ENCODE results near the gene ADAMTSL5. TPM values are rescaled to one million over a fixed set of nuclear protein-coding genes. Genes with fewer than 3 reads are reported as not detected.

Gene ADAMTSL5
- total and polyA plus RNA-seq, 9 of the 15 experiments (the other 6 are each of a cell fraction or from before 2014, with no cell fraction given) = 1.0 to 11.6 (median 4.1) TPM

DNA sequence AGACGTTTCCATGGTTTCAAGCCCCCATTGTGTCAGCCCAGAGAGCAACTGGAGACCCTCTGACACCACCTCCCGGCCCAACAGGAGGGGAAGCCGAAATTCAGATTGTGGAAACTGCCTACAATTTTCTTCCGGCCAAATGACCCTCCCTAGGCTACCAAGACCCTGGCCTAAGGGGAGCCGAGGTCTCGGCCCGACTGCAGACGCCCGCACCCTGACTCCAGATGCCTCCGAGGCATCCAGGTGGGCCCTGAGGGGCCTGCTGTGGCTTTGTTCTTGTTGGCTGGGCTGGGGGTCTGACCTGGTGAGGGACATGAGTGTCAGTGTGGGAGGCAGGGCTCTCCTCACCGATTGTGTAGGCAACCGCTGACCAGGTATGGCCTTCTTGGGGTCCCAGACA, 45.7 kb upstream of the ADAMTSL5 start:
- no peaks in the 10 kb centered on the region for H3K27me3 ChIP-seq (ENCODE audit: control insufficient read depth in 2 of 2, insufficient read depth in 2 of 2, low read length in 2 of 2)
- in situ Hi-C loops (cut with MboI) = no loop called here
- BruUV-seq (replicated peaks) = no TSS peak
- WGBS (ENCODE audit: insufficient coverage, low coverage, missing lambda C conversion rate) = 82% methylated on average over 11 of the region's 12 CpGs
- H3K9me1 ChIP-seq (ENCODE audit: control insufficient read depth, insufficient read depth, low read length) = no peaks in the 10 kb centered on the region
- H3K27ac ChIP-seq (ENCODE audit: extremely low read depth, low read depth, low read length) = no peak overlapping the region
- POLR2A ChIA-PET = no interaction called here
- H3K4me2 ChIP-seq (ENCODE audit: insufficient read depth, low read length) = no peak overlapping the region
- CTCF ChIA-PET (ENCODE audit: low intra/inter-chr PET ratio) = no interaction called here
- FAIRE-seq = no peak
- no peak for ATAC-seq
- H3K79me2 ChIP-seq (ENCODE audit: control insufficient read depth, insufficient read depth, low read length) = peaks cover 13% of the 10 kb centered on the region; the same call in 2 of the 3 replicates
- H3K36me3 ChIP-seq (ENCODE audit: control insufficient read depth, insufficient read depth, low read length) = peaks cover 13% of the 10 kb centered on the region; the same call in 1 of the 3 replicates
- H3K4me1 ChIP-seq (replicated peaks in 1 of 2; ENCODE audit: control insufficient read depth in 2 of 2, insufficient read depth in 2 of 2, low read length in 2 of 2) = peaks cover 0 to 45% of the 10 kb centered on the region in 2 experiments; a peak in 2 of 5 replicates
- H3K9me3 ChIP-seq (replicated peaks; ENCODE audit: control insufficient read depth, insufficient read depth, low read depth, low read length) = no peaks in the 10 kb centered on the region
- H2AFZ ChIP-seq (ENCODE audit: low read depth, low read length) = no peak overlapping the region
- no peak for DNase-seq (ENCODE audit: extremely low read depth in 1 of 4, low spot score in 3 of 4)
- TF ChIP-seq, protein P1, sequence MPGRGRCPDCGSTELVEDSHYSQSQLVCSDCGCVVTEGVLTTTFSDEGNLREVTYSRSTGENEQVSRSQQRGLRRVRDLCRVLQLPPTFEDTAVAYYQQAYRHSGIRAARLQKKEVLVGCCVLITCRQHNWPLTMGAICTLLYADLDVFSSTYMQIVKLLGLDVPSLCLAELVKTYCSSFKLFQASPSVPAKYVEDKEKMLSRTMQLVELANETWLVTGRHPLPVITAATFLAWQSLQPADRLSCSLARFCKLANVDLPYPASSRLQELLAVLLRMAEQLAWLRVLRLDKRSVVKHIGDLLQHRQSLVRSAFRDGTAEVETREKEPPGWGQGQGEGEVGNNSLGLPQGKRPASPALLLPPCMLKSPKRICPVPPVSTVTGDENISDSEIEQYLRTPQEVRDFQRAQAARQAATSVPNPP (IDR thresholded peaks at IDR 0.05; ENCODE audit: borderline replicate concordance, insufficient read depth, insufficient read length) = no peak
- TF ChIP-seq, protein P2, sequence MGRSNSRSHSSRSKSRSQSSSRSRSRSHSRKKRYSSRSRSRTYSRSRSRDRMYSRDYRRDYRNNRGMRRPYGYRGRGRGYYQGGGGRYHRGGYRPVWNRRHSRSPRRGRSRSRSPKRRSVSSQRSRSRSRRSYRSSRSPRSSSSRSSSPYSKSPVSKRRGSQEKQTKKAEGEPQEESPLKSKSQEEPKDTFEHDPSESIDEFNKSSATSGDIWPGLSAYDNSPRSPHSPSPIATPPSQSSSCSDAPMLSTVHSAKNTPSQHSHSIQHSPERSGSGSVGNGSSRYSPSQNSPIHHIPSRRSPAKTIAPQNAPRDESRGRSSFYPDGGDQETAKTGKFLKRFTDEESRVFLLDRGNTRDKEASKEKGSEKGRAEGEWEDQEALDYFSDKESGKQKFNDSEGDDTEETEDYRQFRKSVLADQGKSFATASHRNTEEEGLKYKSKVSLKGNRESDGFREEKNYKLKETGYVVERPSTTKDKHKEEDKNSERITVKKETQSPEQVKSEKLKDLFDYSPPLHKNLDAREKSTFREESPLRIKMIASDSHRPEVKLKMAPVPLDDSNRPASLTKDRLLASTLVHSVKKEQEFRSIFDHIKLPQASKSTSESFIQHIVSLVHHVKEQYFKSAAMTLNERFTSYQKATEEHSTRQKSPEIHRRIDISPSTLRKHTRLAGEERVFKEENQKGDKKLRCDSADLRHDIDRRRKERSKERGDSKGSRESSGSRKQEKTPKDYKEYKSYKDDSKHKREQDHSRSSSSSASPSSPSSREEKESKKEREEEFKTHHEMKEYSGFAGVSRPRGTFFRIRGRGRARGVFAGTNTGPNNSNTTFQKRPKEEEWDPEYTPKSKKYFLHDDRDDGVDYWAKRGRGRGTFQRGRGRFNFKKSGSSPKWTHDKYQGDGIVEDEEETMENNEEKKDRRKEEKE (IDR thresholded peaks at IDR 0.05; ENCODE audit: borderline replicate concordance in 1 of 2, control insufficient read depth in 1 of 2, low read depth in 2 of 2, low read length in 1 of 2) = no peak
- no peak for TF ChIP-seq ASH1L (IDR thresholded peaks at IDR 0.05; ENCODE audit: borderline replicate concordance, low read depth, partially characterized antibody)
- no peak for TF ChIP-seq JUND (IDR thresholded peaks at IDR 0.05; ENCODE audit: borderline replicate concordance, low read depth, low read length)
- TF ChIP-seq JUND (tag; IDR thresholded peaks at IDR 0.05; ENCODE audit: borderline replicate concordance, low read depth, low read length) = no peak
- H3K9ac ChIP-seq (ENCODE audit: insufficient read depth in 1 of 2, low read depth in 2 of 2, low read length in 2 of 2) = peak overlapping the region in 1 of 2 experiments; percentile 71; a peak in 2 of 4 replicates
- no peak overlapping the region for H3K4me3 ChIP-seq
- intact Hi-C loops (cut with micrococcal nuclease) = no loop called here
- H4K20me1 ChIP-seq (replicated peaks; ENCODE audit: control insufficient read depth, insufficient read depth, low read length) = no peaks in the 10 kb centered on the region; the same call in 1 of the 2 replicates
